ENCODE data around the gene LIMS1.

- TF ChIP-seq CTCF (IDR thresholded peaks at IDR 0.05) (no peak), POLR2A (IDR thresholded peaks at IDR 0.05) (no peak), POLR2AphosphoS5 (IDR thresholded peaks at IDR 0.05) (no peak)
Measured at GRCh38 chr2:108575132-108575966, 41.1 kb downstream of the LIMS1 start.

All from prostate gland (tissue), 2 donors.